Stimulated activated CD4-positive, alpha-beta T cell treated with anti-CD3 and anti-CD28 coated beads, TNF-alpha, amount 100 ng/mL, for 48 hours (primary cell): ENCODE results near the gene GBE1.
"Not testable (repeated sequence)": the region's sequence is repeated elsewhere in the genome, so short reads cannot be mapped to it uniquely, and the experiment has no call there.

Experiments used
- DNase-seq, 3 donors: peaks; one replicate each; pipeline ENCODE4 v3.0.0-alpha.2; 2020; ENCODE audit warnings: low read depth in 3 of 3

Gene GBE1

GRCh38 chr3:81753416-81754027 lies 7.9 kb downstream of the GBE1 start:
- no peak for DNase-seq

GRCh38 chr3:81752604-81753003 lies 8.8 kb downstream of the GBE1 start:
- DNase-seq, result no peak

- DNase-seq, result no peak
These were observed 12.2 kb downstream of the GBE1 start for GRCh38 chr3:81749265-81749664.

GRCh38 chr3:81747280-81747679 lies 14.2 kb downstream of the GBE1 start:
- DNase-seq, result not testable (repeated sequence)

GRCh38 chr3:81744366-81744765 lies 17.1 kb downstream of the GBE1 start:
- DNase-seq, result no peak

- no peak for DNase-seq
These were observed 18.1 kb downstream of the GBE1 start for GRCh38 chr3:81743096-81744025.

GRCh38 chr3:81742581-81742980 lies 18.9 kb downstream of the GBE1 start:
- DNase-seq, result no peak

GRCh38 chr3:81741216-81741615 lies 20.2 kb downstream of the GBE1 start:
- no peak for DNase-seq

GRCh38 chr3:81740731-81741130 lies 20.7 kb downstream of the GBE1 start:
- no peak for DNase-seq

- DNase-seq, result no peak
These were observed 26.1 kb downstream of the GBE1 start for GRCh38 chr3:81735334-81735733.

GRCh38 chr3:81734742-81735141 lies 26.7 kb downstream of the GBE1 start:
- no peak for DNase-seq

- DNase-seq, result no peak
These were observed 28.8 kb downstream of the GBE1 start for GRCh38 chr3:81732642-81733041.

GRCh38 chr3:81728766-81729544 lies 32.5 kb downstream of the GBE1 start:
- DNase-seq, result no peak

GRCh38 chr3:81726735-81727134 lies 34.7 kb downstream of the GBE1 start:
- no peak for DNase-seq

- DNase-seq, result no peak
These were observed 35.3 kb downstream of the GBE1 start for GRCh38 chr3:81726132-81726531.

- DNase-seq, result no peak
These were observed 37.6 kb downstream of the GBE1 start for GRCh38 chr3:81723732-81724313.

GRCh38 chr3:81718311-81718710 lies 43.1 kb downstream of the GBE1 start:
- DNase-seq, result no peak

GRCh38 chr3:81716870-81717509 lies 44.5 kb downstream of the GBE1 start:
- no peak for DNase-seq

- DNase-seq, result no peak
These were observed 48.4 kb downstream of the GBE1 start for GRCh38 chr3:81713031-81713430.

GRCh38 chr3:81709606-81710005 lies 51.8 kb downstream of the GBE1 start:
- DNase-seq, result no peak

- no peak for DNase-seq
These were observed 53.4 kb downstream of the GBE1 start for GRCh38 chr3:81707996-81708395.

- DNase-seq, result no peak
These were observed 59.3 kb downstream of the GBE1 start for GRCh38 chr3:81702126-81702525.
